H1 (cell line): Measurements from ENCODE around the gene TRABD2B.

Source experiments
- ATF3 ChIP-seq: IDR thresholded peaks from 2 replicates; pipeline ENCODE4 v1.6.1; 2011; ENCODE audit warnings: low read depth, mild to moderate bottlenecking, low read length; ENCODE audit not compliant: insufficient read depth
- CHD2 ChIP-seq: IDR thresholded peaks from 2 replicates; pipeline ENCODE4 v1.6.1; 2012; ENCODE audit warnings: low read length, improper control_type of control experiment
- CTCF ChIP-seq, 3 experiments: IDR thresholded peaks; 1 replicate in 2 of 3; 2 replicates in 1 of 3; pipeline versions ENCODE4 v1.5.1 to v1.6.1; 2011; ENCODE audit warnings: low read length in 3 of 3, mild to moderate bottlenecking in 3 of 3, inconsistent platforms in 2 of 3, low read depth in 1 of 3, moderate library complexity in 1 of 3; ENCODE audit not compliant: insufficient read depth in 1 of 3; ENCODE audit errors: control extremely low read depth in 1 of 3
- EP300 ChIP-seq, 2 experiments: IDR thresholded peaks; 1 replicate in 1 of 2; 2 replicates in 1 of 2; pipeline ENCODE4 v1.6.1; 2011 to 2012; ENCODE audit warnings: low read depth in 2 of 2, low read length in 2 of 2, mild to moderate bottlenecking in 2 of 2, borderline replicate concordance in 1 of 2, inconsistent platforms in 1 of 2, moderate library complexity in 1 of 2
- EZH2 ChIP-seq: fragments of 200-600 bp; sonication (generic); IDR thresholded peaks from 2 replicates; pipeline ENCODE4 v1.7.1; 2012; ENCODE audit warnings: low read depth, mild to moderate bottlenecking, moderate library complexity, low read length, inconsistent platforms; ENCODE audit not compliant: severe bottlenecking
- MAFK ChIP-seq: IDR thresholded peaks from 2 replicates; pipeline ENCODE4 v1.6.1; 2012; ENCODE audit warnings: low read depth, mild to moderate bottlenecking, improper control_type of control experiment, low read length
- MAX ChIP-seq: IDR thresholded peaks from 2 replicates; pipeline ENCODE4 v1.6.1; 2012; ENCODE audit warnings: inconsistent platforms
- POLR2A ChIP-seq, 2 experiments: IDR thresholded peaks; 1 replicate in 1 of 2; 2 replicates in 1 of 2; pipeline ENCODE4 v1.6.1; 2011; ENCODE audit warnings: low read depth in 2 of 2, low read length in 2 of 2, mild to moderate bottlenecking in 2 of 2; ENCODE audit errors: control extremely low read depth in 1 of 2
- RAD21 ChIP-seq, 2 experiments: IDR thresholded peaks in 1 of 2; conservative IDR thresholded peaks in 1 of 2; 2 replicates each; pipeline ENCODE4 v1.6.1; 2011; ENCODE audit warnings: low read depth in 2 of 2, low read length in 2 of 2, improper control_type of control experiment in 1 of 2, inconsistent platforms in 1 of 2, mild to moderate bottlenecking in 1 of 2, moderate library complexity in 1 of 2
- SP1 ChIP-seq: IDR thresholded peaks from 2 replicates; pipeline ENCODE4 v1.6.1; 2011; ENCODE audit warnings: low read depth, low read length
- SP4 ChIP-seq: IDR thresholded peaks from 2 replicates; pipeline ENCODE4 v1.6.1; 2012; ENCODE audit warnings: low read length, inconsistent platforms
- TCF12 ChIP-seq: IDR thresholded peaks from 2 replicates; pipeline ENCODE4 v1.6.1; 2011; ENCODE audit warnings: low read depth, mild to moderate bottlenecking, low read length
- YY1 ChIP-seq: IDR thresholded peaks from 2 replicates; pipeline ENCODE4 v1.6.1; 2011; ENCODE audit warnings: low read depth, mild to moderate bottlenecking, low read length
- ZNF274 ChIP-seq: IDR thresholded peaks from 2 replicates; pipeline ENCODE4 v1.7.0; 2012; ENCODE audit warnings: low read length, borderline replicate concordance; ENCODE audit errors: extremely low read depth

GRCh38 chr1:47866601-47867437, 130.4 kb downstream of the TRABD2B start:
- no peak for TF ChIP-seq POLR2A (IDR thresholded peaks at IDR 0.05; ENCODE audit: control extremely low read depth in 1 of 2, low read depth in 2 of 2, low read length in 2 of 2)
- no peak for TF ChIP-seq CTCF (IDR thresholded peaks at IDR 0.05; ENCODE audit: control extremely low read depth in 1 of 3, insufficient read depth in 1 of 3, low read depth in 1 of 3, low read length in 3 of 3)
- no peak for TF ChIP-seq CHD2
- TF ChIP-seq EZH2, result no peak
- no peak for TF ChIP-seq EP300 (IDR thresholded peaks at IDR 0.05; ENCODE audit: borderline replicate concordance in 1 of 2, low read depth in 2 of 2, low read length in 2 of 2)
- no peak for TF ChIP-seq YY1
- TF ChIP-seq SP4, result no peak
- TF ChIP-seq RAD21 (IDR thresholded peaks at IDR 0.05 in 1 of 2, conservative IDR thresholded peaks at IDR 0.05 in 1 of 2; ENCODE audit: low read depth in 2 of 2, low read length in 2 of 2), result no peak
- no peak for TF ChIP-seq SP1
- no peak for TF ChIP-seq TCF12
- TF ChIP-seq MAFK, result no peak
- TF ChIP-seq ZNF274, result no peak
- no peak for TF ChIP-seq ATF3
- no peak for TF ChIP-seq MAX
